Measurements from ENCODE around the gene OTOG.

Gene OTOG

GRCh38 chr11:17602105-17603001, 55.3 kb downstream of the OTOG start:
- DNase-seq (ENCODE audit: low spot score) (no peak), FAIRE-seq (no peak)

GRCh38 chr11:17603056-17603825, 56.2 kb downstream of the OTOG start:
- FAIRE-seq (no peak), DNase-seq (ENCODE audit: low spot score) (no peak)

DNA sequence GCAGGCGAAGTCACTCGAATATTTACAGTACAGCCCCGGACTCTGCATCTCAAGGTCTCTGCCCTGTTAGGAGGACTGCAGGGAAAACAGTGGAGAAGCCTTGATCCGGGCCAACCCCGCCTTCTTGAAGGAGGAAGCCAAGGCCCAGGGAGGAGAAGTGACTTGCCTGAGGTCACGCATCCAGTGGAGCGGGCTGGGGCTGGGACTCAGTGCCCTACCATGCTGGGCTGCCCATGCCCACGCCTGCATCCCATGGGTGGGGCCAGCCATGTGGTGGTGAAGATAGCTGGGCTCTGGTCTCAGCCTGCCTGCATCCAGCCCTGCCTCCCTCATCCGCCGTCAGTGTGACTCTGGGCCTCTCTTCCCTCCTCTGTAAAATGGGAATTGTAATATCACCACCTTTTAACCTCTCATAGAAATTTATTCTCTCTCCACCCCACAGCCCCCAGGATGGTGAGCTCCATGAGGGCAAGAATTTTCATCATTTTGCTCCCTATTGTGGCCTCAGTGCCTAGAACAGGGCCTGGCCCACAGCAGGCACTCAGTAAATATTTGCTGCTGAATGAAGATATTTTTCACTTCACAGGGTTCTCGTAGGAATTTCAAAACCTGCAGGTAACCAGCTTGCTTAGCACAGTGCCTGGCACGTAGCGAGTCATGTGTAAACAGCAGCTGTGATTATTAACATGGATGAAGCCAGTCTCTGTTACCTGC, 57.3 kb downstream of the OTOG start:
- DNase-seq (ENCODE audit: low spot score), result no peak
- no peak for FAIRE-seq

DNA sequence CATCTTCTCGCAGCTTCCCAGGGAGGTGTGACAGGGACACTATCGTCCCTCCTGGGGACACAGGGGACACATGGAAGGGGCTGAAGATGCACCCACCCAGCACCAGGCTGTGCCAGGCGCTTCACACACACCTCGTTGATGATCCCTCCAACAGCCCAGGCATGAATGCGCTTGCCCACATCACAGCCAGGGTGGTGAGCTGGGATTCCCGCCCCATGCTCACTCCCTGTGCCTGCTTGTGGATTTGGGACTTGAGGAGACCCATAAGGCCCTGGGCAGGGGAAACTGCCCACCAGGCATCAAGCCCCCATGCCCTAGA, 57.8 kb downstream of the OTOG start:
- DNase-seq (ENCODE audit: low spot score) (no peak), FAIRE-seq (no peak)

GRCh38 chr11:17605651-17606122, 58.6 kb downstream of the OTOG start:
- DNase-seq (ENCODE audit: low spot score) (no peak), FAIRE-seq (no peak)

- FAIRE-seq, result no peak
Measured at GRCh38 chr11:17606233-17607082, 59.4 kb downstream of the OTOG start.

GRCh38 chr11:17607083-17607429, 60.0 kb downstream of the OTOG start:
- DNase-seq (ENCODE audit: low spot score) (no peak), FAIRE-seq (no peak)

More at GRCh38 chr11:17606233-17607082, 59.4 kb downstream of the OTOG start:
- DNase-seq (ENCODE audit: low spot score), result no peak

GRCh38 chr11:17607591-17608570, 60.8 kb downstream of the OTOG start:
- no peak for DNase-seq (ENCODE audit: low spot score)

DNA sequence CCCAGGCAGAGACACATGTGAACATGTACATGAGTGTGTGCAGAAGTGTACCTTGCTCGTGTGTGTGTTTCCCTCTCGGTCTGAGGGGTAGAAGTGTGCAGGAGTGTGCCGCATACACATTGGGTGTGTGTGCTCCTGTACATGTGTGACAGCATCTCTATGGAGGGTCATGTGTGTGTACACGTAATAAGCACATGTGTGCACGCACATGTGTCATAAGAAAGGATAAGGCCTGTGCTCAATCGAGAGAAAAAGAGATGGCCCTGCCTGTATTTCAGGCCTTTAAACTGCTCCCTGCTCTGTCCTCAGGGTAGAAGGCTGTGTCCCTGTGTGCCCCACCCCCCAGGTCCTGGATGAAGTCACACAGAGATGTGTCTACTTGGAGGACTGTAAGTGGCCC, 61.8 kb downstream of the OTOG start:
- DNase-seq (ENCODE audit: low spot score) (no peak), FAIRE-seq (no peak)

More at GRCh38 chr11:17607591-17608570, 60.8 kb downstream of the OTOG start:
- FAIRE-seq, result no peak

DNA sequence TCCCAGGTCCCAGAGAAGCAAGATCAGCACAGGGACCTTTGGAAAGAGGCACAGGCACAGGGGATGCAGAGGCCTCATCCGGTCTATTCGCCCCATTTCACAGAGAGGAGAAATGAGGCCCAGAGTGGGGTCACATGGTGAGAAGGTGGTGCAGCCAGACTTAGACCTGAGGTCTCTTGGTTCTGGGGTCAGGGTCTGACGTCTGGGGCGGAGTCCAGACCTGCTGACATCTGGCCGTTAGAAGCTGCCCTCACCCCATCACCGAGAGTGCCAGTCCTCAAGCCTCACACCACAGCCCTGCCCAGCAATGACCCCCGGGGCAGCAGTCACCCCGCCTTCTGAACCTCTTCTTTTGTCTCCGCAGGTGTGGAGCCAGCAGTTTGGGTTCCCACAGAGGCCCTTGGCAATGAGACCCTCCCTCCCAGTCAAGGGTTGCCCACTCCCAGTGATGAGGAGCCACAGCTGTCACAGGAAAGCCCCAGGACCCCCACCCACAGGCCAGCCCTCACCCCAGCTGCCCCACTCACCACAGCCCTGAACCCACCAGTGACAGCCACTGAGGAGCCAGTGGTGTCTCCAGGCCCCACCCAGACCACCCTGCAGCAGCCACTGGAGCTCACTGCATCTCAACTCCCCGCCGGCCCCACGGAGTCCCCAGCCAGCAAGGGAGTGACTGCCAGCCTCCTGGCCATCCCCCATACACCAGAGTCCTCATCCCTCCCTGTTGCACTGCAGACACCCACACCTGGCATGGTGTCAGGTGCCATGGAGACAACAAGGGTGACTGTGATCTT, 62.4 kb downstream of the OTOG start:
- FAIRE-seq, result no peak
- no peak for DNase-seq (ENCODE audit: low spot score)

GRCh38 chr11:17610085-17610894, 63.2 kb downstream of the OTOG start:
- no peak for FAIRE-seq
- DNase-seq (ENCODE audit: low spot score), result no peak

DNA sequence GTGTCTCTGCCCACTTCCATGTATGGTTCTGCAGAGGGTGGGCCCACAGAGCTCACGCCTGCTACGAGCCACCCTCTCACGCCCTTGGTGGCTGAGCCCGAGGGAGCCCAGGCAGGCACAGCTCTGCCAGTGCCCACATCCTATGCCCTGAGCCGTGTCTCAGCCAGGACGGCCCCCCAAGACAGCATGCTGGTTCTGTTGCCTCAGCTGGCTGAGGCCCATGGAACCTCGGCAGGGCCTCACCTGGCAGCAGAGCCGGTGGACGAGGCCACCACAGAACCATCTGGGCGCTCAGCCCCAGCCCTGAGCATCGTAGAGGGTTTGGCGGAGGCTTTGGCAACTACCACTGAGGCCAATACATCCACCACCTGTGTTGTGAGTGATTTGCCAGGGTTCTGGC, 64.0 kb downstream of the OTOG start:
- FAIRE-seq, result no peak

DNA sequence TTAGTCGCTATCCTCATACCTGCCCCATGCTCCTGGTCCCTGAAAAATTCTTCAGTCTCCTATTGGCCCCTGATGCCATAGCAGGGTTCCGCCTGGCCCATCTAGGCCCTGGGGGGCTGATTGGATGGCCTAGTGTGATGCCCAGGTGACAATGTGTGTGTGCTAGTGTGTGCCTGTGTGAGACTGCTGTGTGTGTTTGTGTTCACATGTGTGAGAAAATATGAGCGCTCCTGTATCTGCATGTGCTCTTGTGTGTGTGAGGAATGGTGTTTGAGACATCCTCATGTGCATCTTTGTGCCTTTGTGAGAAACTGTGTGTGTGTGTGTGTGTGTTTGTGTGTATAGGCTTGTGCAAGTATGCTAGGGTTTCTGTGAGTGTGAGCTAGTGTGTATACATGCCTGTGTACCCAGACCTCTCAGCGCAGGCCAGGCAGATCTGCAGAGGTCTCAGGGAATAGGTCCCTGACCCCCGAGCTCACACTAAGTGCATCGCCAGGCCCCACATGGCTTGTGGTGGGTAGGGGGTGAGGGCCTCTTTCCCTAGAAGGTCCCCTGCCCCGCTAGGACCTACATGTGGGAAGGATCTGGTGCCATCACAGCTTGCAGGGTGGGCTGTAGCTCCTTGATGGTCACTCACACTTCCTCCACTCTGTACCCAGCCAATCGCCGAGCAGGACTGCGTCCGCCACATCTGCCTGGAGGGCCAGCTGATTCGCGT, 64.6 kb downstream of the OTOG start:
- FAIRE-seq, result no peak
- DNase-seq (ENCODE audit: low spot score), result no peak

More for the DNA sequence above, 64.0 kb downstream of the OTOG start:
- no peak for DNase-seq (ENCODE audit: low spot score)

DNA sequence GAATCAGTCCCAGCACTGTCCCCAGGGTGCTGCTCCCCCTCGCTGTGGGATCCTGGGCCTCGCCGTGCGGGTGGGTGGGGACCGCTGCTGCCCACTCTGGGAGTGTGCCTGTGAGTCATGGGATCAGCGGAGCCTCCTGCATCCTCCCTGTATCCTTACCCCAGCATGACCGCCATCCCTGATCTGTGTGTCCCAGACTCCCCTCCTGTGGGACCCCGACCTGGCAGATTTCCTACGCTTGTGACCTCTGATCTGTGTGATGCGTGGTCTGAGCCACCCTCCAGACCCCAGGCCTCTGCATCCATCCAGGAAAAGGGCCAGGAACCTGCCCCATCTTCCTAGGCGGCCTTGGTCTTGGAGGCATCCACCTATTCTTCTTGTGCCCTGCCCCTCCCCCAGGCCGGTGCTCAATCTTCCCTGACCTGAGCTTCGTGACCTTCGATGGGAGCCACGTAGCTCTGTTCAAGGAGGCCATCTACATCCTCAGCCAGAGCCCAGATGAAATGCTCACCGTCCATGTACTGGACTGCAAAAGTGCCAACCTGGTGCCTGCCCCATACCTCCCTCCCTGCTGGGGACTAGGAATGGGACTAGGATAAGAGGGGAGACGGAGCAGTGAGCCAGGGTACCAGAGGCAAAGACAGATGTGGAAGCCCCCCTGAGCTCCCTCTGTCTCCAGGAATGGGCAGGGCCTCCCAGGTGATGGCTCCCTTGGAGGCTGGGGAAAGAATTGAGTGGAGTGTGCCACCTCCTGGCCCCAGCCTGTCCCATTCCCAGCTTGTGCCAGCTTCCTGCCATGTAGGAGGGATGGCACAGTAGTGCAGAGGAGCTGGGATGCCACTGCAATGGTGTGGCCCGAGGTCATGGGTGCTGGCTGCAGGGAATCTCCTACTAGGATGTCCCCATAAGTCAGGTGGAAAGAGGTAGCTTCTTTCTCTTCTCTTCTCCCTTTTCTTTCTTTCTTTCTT, 65.4 kb downstream of the OTOG start:
- no peak for FAIRE-seq

GRCh38 chr11:17613428-17613962, 66.4 kb downstream of the OTOG start:
- FAIRE-seq (no peak), DNase-seq (ENCODE audit: low spot score) (no peak)

More for the DNA sequence above, 65.4 kb downstream of the OTOG start:
- DNase-seq (ENCODE audit: low spot score), result no peak

- DNase-seq (ENCODE audit: low spot score), result no peak
- no peak for FAIRE-seq
Measured at GRCh38 chr11:17613983-17614382, 66.9 kb downstream of the OTOG start.
